ENCODE results near the gene DDT.
"Not testable (repeated sequence)": the region's sequence is repeated elsewhere in the genome, so short reads cannot be mapped to it uniquely, and the experiment has no call there.

The DDT gene

GRCh38 chr22:23974345-23974744, at the start of gene DDT:
DDT (minus strand) TSS chr22:23974441; CDS start chr22:23974414, 27 bp downstream.
- not testable (repeated sequence) for DNase-seq (ENCODE audit: low read depth)

GRCh38 chr22:24023204-24023789, 49.1 kb upstream of the DDT start:
- DNase-seq (ENCODE audit: low read depth): no peak

DNA sequence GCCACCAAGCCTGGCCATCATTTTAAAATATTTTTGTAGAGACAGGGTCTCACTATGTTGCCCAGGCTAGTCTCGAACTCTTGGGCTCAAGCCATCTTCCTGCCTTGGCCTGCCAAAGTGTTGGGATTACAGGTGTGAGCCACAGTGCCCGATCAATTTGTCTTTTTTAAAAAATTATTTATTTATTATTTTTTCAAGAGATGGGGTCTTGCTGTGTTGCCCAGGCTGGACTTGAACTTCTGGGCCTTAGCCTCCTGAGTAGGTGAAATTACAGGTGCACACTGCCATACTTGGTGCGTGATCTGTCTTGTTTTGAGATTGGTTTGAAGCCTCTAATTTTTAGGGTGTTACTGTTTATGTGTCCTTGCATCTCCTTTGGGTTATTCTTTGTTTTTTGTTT, 47.1 kb upstream of the DDT start:
- no peak for DNase-seq (ENCODE audit: low read depth)

- DNase-seq (ENCODE audit: low read depth): no peak
Observed at GRCh38 chr22:24016156-24016555, 41.9 kb upstream of the DDT start.

DNA sequence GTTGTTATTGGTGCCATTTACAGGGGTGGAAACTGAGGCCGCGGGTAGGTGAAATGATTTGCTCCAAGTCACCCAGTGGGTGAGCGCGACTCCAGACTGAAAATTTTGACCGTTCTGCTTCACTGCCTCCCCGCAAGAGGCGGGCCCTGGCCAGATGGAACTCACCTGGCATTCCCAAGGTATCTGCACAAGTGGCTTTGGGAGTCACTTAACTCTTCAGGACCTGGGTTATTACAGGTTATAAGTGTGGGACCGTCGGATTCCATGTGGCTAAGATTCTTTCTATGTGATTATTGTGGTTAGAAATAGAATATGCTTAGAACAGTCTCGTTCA, 37.5 kb upstream of the DDT start:
- peak; percentile 1 for DNase-seq (ENCODE audit: low read depth)

- DNase-seq (ENCODE audit: low read depth): no peak
Observed at GRCh38 chr22:24010018-24010391, 35.8 kb upstream of the DDT start.

- no peak for DNase-seq (ENCODE audit: low read depth)
Observed at GRCh38 chr22:24009227-24010017, 35.2 kb upstream of the DDT start.

- no peak for DNase-seq (ENCODE audit: low read depth)
Observed at GRCh38 chr22:24008381-24009226, 34.4 kb upstream of the DDT start.

DNA sequence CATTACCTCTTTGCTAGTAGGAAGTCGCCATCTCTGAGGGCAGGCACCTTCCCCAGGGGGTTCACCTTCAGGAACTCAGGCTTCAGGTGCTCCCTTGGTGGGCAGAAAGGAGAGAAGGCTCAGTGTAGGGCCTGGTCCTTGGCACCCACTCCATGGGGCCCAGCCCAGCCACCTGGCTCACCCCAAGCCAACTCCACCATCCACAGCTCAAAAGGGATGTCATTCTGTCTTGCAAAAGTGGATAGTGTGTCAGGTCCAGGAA, 33.7 kb upstream of the DDT start:
- no peak for DNase-seq (ENCODE audit: low read depth)

- DNase-seq (ENCODE audit: low read depth): no peak
Observed at GRCh38 chr22:24007253-24008021, 33.2 kb upstream of the DDT start.

GRCh38 chr22:24006914-24007214, 32.6 kb upstream of the DDT start:
- no peak for DNase-seq (ENCODE audit: low read depth)

DNA sequence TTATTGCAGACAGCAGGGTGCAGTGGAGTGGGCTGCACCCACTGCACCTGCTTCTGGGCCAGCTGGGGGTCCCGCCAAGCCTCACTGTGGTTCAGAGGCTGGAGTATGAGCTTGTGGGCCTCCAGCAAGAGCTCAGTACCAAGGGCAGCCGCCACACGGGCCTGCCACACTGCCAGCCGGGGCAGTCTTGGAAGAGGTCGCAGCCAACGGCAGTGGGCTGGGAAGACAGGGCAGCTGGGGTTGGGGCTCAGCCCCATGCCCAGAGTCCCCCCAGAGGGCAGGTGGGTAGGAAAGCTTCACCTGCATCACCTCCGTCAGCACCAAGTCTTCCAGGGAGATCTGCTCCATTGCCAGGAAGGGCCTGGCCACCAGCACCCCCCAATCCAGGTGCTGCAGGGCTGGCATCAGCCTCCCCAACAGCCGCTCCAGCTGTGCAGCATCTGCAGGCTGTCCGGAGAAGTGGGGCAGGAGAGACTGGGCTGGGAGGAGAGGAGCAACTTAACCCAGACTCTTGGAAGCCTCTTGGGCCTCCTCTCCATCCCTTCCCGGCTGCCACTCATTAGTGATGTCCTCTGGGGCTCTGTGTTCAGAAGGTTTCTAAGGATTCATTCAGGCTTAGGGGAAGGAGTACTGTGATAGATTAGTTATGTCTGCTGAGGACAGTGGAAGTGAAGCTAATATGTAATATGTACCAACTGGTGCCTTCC, 32.1 kb upstream of the DDT start:
- no peak for DNase-seq (ENCODE audit: low read depth)

DNA sequence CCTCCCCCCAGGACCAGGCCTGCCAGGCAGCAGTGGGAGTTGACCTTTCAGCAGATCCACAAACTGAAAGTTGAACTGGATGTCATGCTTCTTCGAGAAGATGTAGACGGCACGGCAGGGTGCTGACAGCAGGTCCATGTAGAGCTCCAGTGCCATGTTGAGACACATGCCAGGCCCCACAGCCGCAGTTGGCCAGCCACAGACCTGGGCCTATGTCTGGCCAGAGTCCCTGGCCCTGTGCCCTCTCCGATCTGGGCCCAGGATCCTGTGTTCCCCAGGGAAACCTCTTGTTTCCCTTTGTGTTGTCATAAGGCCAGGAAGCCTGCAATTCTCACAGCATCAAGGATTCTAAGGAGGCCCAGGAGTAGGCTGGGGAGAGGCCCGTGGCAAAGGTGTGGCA, 31.0 kb upstream of the DDT start, which contains the start of gene GSTT4:
GSTT4 (minus strand) TSS at position 253 of the 400 bp plus-strand sequence; CDS start at position 156, 97 bp downstream.
- no peak for DNase-seq (ENCODE audit: low read depth)

DNA sequence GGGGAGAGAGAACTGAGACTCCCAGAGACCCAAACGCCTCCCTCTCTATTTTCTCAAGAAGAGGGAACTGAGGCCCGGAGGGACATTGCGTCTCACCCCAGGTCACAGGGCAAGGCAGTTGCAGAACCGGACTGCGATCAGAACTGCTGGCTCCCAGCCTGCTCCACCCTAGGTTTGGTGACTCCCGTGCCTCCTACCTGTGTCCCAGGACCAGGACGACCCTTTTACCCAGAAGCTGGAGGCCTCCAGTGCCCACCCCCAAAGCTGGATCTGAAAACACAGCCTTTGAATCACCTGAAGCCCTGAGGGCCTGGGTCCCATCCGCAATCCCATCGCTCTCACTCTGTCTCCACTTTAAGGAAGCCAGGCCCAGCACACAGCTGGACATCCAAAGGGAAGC, 29.6 kb upstream of the DDT start:
- DNase-seq (ENCODE audit: low read depth): no peak

- no peak for DNase-seq (ENCODE audit: low read depth)
Observed at GRCh38 chr22:24002851-24003250, 28.6 kb upstream of the DDT start.

- no peak for DNase-seq (ENCODE audit: low read depth)
Observed at GRCh38 chr22:24002272-24002671, 28.0 kb upstream of the DDT start.

DNA sequence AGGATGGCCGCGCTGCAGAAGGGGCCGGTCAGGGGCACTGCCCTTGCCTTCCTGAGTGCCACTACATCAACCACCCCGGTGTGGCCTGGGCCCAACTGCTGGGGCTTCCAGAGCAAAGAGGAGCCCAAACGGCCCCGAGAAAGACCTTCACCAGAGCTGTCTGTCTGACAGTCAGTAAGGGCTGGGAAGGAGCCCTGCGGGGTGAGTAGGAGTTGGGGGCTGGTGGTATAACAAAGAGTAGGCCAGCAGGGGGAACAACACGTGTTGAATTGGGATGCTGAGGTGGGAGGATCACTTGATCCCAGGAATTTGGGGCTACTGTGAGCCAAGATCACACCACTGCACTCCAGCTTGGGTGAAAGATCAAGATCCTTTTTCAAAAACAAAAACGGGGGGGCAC, 27.1 kb upstream of the DDT start:
- no peak for DNase-seq (ENCODE audit: low read depth)

DNA sequence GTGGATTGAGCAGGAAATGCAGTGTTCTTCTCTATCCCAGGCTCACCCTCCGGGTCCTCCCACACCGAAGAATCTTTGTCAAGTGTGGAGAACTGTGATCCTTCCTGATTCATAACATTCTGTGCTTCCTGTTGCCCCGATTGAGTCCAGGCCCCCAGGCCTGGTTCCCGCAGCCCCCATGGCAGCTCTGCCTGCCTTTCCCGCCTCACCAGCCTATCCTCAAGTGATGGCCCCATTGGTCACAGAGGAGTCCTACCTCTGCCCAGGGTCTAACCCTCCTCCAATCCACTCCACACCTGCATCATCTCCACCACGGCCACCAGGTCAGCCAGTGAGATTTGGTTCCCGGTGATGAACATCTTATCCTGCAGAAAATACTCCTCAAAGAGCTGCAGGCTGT, 25.5 kb upstream of the DDT start:
- not testable (repeated sequence) for DNase-seq (ENCODE audit: low read depth)

DNA sequence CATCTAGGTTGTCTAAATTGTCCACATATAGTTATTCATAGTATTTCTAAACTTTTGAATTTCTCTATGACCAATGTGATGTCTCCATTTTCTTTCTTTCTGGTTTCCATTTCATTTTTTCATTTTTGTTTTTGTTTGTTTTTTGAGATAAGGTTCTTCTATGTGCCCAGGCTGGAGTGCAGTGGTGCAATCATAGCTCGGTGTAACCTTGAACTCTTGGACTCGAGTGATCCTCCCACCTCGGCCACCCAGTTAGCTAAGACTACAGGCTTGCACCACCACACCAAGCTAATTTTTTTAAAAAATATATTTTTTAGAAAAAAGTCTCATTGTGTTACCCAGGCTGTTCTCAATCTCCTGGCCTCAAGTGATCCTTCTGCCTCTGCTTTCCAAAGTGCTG, 22.9 kb upstream of the DDT start:
- DNase-seq (ENCODE audit: low read depth): no peak

DNA sequence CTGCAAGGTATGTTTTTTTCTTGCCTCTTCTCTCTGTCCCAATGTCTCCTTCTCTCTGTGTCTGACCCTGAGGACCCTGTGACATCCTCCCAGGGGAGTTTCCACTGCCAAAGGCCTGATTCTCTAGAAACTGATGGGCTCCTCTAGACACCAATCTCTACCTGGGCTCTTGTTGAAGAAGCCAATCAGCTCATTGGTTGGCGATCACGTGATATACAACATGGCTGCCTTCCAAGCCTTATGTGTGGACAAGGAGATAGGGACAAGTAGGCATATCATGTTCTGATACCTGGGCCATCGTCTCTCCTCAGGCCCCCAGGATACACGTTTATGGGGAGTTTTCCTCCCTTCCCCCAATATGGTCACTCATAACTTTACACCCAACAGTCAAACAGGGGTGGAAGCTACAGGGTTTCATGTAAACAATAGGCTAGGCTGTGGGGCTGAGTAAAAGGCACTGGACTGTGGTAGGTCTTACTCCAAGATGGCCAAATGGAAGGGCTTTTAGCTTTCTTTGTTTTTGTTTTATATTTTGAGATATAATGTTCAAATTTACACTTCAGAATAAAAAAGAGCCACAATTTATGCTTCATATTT, 19.4 kb upstream of the DDT start:
- DNase-seq (ENCODE audit: low read depth): not testable (repeated sequence)

- not testable (repeated sequence) for DNase-seq (ENCODE audit: low read depth)
Observed at GRCh38 chr22:23993080-23993479, 18.8 kb upstream of the DDT start.
